NK-92 (cell line): Measurements from ENCODE around the gene TRIL.

Experiments
- DNase-seq: peaks from one replicate; lab custom pipeline; 2025; ENCODE audit not compliant: unreplicated experiment; lab: John Stamatoyannopoulos, UW

Gene TRIL

GRCh38 chr7:28940741-28941384 lies 17.3 kb downstream of the TRIL start:
- DNase-seq, result no peak

- no peak for DNase-seq
Measured at GRCh38 chr7:28939844-28940544, 18.1 kb downstream of the TRIL start.

- no peak for DNase-seq
Measured at GRCh38 chr7:28939367-28939766, 18.8 kb downstream of the TRIL start.

- DNase-seq, result no peak
Measured at GRCh38 chr7:28937619-28938018, 20.5 kb downstream of the TRIL start.

- no peak for DNase-seq
Measured at GRCh38 chr7:28937103-28937502, 21.0 kb downstream of the TRIL start.

- no peak for DNase-seq
Measured at GRCh38 chr7:28933846-28934320, 24.2 kb downstream of the TRIL start.

DNA sequence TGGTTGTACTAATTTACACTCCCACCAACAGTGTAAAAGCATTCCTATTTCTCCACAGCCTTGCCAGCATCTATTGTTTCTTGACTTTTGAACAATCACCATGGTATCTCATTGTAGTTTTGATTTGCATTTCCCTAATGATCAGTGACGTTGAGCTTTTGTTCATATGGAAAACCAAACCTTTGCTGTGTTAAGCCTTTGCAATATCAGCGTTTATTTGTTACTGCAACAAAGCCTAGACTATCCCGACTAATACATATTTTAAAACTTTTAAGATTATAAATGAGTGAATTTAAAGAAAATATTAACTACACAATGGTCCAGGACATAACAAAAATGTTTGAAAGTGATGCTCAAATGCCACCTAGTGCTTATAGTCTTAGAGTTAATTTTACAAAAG lies 26.6 kb downstream of the TRIL start:
- no peak for DNase-seq

DNA sequence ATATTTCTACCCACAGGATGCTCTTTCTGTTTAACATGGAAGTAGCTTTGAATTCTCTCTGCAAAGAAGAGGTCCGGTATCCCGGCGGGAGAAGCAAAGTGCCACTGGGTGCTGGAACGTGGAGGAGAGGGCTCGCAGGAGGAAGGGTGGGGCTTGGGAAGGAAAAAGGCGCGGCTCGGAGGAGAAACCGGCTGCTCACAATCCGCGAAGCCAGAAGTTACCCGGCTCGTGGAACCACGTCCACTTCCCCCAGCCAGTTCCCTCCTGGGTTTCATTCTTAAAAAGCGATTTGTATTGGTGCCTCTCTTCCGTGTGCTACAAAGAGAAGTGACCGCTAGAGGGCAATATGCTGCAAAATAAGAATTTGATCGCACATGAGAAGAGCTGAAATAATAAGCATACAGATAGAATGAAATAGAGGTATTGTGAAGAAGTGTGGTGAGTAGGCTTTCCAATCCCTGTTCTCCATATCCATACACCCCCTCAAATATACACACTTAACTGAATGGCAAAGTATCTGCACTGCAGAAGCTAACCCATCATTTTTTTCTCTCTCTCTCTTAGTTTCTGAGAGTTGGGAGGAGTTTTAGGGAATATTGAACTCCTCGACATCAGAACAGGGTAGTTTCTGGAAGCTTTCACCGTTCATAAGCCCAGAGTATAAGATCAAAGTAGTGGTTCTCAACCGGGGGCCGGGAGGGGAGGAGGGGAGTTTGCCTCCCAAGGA lies 31.1 kb downstream of the TRIL start:
- no peak for DNase-seq

DNA sequence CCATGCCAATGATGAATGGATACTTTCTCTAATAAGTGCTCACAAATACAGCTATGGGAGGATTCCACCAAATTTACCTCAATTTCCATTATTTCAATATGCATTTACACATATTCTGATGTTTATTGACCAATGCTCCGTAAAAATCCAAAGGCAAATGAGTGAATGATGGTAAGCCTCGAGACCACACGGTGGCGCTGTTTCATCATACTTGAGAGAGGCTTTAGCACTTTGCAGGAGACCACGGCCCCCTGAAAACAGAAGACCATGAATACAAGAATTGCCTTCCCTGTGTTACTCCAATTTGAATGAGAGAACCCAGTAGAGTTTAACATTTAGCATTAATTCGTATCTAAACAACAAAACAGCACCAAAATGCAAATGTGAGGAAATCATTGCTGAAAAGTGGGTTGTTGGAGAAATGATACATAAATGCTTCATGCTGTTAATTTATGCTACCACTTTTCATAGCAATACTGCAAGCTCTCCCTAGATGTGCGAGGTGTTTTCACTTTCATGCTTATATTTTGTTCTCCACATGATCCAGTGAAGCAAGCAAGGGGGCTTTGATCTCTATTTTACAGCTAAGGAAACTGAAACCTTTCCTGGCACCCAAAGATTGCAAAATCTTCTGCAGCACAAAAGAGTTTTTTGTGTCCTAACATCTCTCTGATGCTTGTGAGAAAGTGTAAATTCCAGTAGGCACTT lies 35.4 kb downstream of the TRIL start:
- no peak for DNase-seq

- DNase-seq, result no peak
Measured at GRCh38 chr7:28921822-28922221, 36.3 kb downstream of the TRIL start.

DNA sequence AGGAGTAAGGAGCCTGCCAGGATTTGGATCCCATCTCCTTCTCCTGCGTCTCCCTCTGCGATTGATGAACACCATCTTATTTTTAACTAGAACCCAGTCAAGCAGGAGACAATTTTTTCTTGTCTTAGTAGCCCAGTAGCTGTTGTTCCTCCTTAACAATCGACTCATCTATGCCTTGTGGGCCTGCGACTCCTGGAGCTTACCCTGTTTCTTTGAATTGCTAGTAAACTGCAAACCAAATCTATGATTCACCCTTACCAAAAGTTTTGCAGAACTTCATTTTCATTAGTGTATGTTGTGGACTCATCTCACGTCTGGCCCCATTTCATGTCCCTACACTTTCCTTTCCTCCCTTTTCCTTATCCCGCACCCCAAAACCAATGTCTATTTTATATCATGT lies 37.7 kb downstream of the TRIL start:
- no peak for DNase-seq

- no peak for DNase-seq
Measured at GRCh38 chr7:28919510-28919909, 38.6 kb downstream of the TRIL start.

- DNase-seq, result no peak
Measured at GRCh38 chr7:28908775-28909174, 49.4 kb downstream of the TRIL start.

- no peak for DNase-seq
Measured at GRCh38 chr7:28905464-28905863, 52.7 kb downstream of the TRIL start.

GRCh38 chr7:28904578-28905048 lies 53.5 kb downstream of the TRIL start:
- no peak for DNase-seq

GRCh38 chr7:28903730-28904577 lies 54.2 kb downstream of the TRIL start:
- DNase-seq, result no peak
